ENCODE results near the gene TRIM27. TPM values are rescaled to one million over a fixed set of nuclear protein-coding genes. Genes with fewer than 3 reads are reported as not detected.

The TRIM27 gene
- total RNA-seq, 6 experiments from 2014 or later = 31.5 to 54.8 (median 36.7) TPM

GRCh38 chr6:28943557-28944411 is 20.0 kb upstream of the TRIM27 start:
- intact Hi-C loops (cut with DNase I) = no loop called here
- Histone ChIP-seq H3K4me1 (peaks cover 0 to 25% (median 0%) of the 10 kb centered on the region in 4 donors), H3K27ac (peak overlapping the region; percentile 39 to 51 (median 48)), H3K4me3 (peak overlapping the region; percentile 37 to 57 (median 41)), H3K9me3 (no peaks in the 10 kb centered on the region), H3K36me3 (no peaks in the 10 kb centered on the region), H3K27me3 (no peaks in the 10 kb centered on the region)
- WGBS (ENCODE audit: insufficient coverage, low coverage, low lambda C conversion rate, missing lambda C conversion rate) = 5% methylated on average over 29 of the region's 33 CpGs
- peak; percentile 58 to 68 (median 67) for DNase-seq
- ATAC-seq = peak; percentile 28 to 56 (median 54)
- TF ChIP-seq CTCF (IDR thresholded peaks at IDR 0.05) (no peak), POLR2A (IDR thresholded peaks at IDR 0.05) (no peak)

DNA sequence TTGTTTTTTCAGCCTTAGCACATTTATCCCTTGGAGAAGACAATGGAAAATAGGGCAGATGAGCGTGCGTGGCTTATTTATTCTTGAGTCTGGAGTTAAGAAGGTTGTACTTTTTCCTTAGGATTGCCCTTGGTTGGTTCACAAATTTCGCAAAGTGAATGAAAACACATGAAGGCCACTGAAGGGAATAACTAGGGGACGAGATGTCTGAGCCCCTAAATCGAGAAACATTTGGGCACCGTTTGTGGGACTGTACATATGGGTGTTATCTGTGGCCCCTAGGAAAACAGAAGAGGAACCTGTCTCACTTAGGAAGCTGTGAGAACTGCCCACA is 19.4 kb upstream of the TRIM27 start:
- H3K4me3 ChIP-seq = peak overlapping the region in 1 of 3 donors; percentile 57
- intact Hi-C loops (cut with DNase I) = no loop called here
- H3K9me3 ChIP-seq = no peaks in the 10 kb centered on the region
- WGBS (ENCODE audit: insufficient coverage, low coverage, low lambda C conversion rate, missing lambda C conversion rate) = 52% methylated on average over 6 of the region's 6 CpGs
- H3K27ac ChIP-seq = no peak overlapping the region
- H3K4me1 ChIP-seq = peaks cover 0 to 25% (median 0%) of the 10 kb centered on the region in 4 donors
- H3K36me3 ChIP-seq = no peaks in the 10 kb centered on the region
- TF ChIP-seq POLR2A (IDR thresholded peaks at IDR 0.05) (no peak), CTCF (IDR thresholded peaks at IDR 0.05) (no peak)
- no peaks in the 10 kb centered on the region for H3K27me3 ChIP-seq
- DNase-seq (no peak), ATAC-seq (no peak)

DNA sequence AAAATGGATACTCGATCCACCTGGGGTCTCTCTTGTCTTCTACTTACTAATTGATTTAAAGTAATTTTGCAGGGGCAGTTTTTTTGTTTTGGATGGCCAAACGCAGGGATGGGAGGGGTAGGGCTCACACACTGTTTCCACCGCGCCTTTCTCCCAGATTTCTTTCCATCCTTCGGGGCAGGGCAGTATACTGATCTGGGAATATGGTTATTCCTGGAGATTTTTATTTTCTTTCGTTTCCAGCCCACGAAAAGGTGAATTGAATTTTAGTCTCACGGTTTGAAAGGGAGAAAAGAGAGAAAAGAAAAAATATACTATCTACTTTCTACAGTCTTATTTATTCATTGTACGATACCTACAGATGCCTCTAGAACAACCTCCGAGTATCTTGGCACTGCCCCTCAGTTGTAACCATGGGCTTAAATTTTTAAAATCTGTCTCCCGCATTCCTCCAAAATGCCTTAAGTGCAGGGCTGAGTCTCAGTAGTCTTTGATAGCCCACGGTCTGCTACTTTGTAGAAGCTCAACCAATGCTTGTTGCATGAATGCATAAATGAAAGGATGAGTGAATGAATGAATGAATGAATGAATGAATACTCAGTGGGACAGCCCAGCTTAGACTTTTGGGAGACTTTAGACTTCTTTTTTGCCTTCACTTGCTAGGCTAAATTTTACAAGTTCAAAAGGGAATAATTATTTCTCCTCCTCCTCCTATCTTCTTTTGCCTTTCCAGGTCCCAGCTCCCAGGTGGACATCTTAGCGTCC is 18.1 kb upstream of the TRIM27 start:
- 7% methylated on average over 13 of the region's 13 CpGs for WGBS (ENCODE audit: insufficient coverage, low coverage, low lambda C conversion rate, missing lambda C conversion rate)
- Histone ChIP-seq H3K27me3 (no peaks in the 10 kb centered on the region), H3K27ac (peak overlapping the region in 1 of 3 donors; percentile 75), H3K4me3 (peak overlapping the region; percentile 8 to 63 (median 48)), H3K9me3 (no peaks in the 10 kb centered on the region), H3K36me3 (no peaks in the 10 kb centered on the region), H3K4me1 (peaks cover 0 to 25% (median 0%) of the 10 kb centered on the region in 4 donors)
- ATAC-seq (no peak), DNase-seq (no peak)
- TF ChIP-seq POLR2A (IDR thresholded peaks at IDR 0.05) (no peak), CTCF (IDR thresholded peaks at IDR 0.05) (no peak)
- intact Hi-C loops (cut with DNase I) = no loop called here

GRCh38 chr6:28940858-28941683 is 17.3 kb upstream of the TRIM27 start:
- H3K36me3 ChIP-seq = no peaks in the 10 kb centered on the region
- H3K9me3 ChIP-seq = no peaks in the 10 kb centered on the region
- H3K27me3 ChIP-seq = no peaks in the 10 kb centered on the region
- intact Hi-C loops (cut with DNase I) = no loop called here
- peak overlapping the region; percentile 67 to 75 (median 73) for H3K27ac ChIP-seq
- WGBS (ENCODE audit: insufficient coverage, low coverage, low lambda C conversion rate, missing lambda C conversion rate) = under 1% methylated on average over 28 of the region's 28 CpGs
- H3K4me1 ChIP-seq = peaks cover 0 to 25% (median 0%) of the 10 kb centered on the region in 4 donors
- peak overlapping the region; percentile 48 to 63 (median 52) for H3K4me3 ChIP-seq
- DNase-seq = peak in 2 of 3 donors; percentile 46 to 73
- no peak for TF ChIP-seq CTCF (IDR thresholded peaks at IDR 0.05)
- TF ChIP-seq POLR2A (IDR thresholded peaks at IDR 0.05) = no peak
- ATAC-seq = peak; percentile 77 to 80 (median 78)

Data from right lobe of liver (tissue), 6 donors.